ENCODE measurements around the gene NECTIN1.

The NECTIN1 gene

GRCh38 chr11:119755356-119756071 is 26.5 kb upstream of the NECTIN1 start:
- DNase-seq (ENCODE audit: low read depth): no peak

GRCh38 chr11:119754656-119755355 is 25.8 kb upstream of the NECTIN1 start:
- no peak for DNase-seq (ENCODE audit: low read depth)

GRCh38 chr11:119754199-119754598 is 25.2 kb upstream of the NECTIN1 start:
- no peak for DNase-seq (ENCODE audit: low read depth)

DNA sequence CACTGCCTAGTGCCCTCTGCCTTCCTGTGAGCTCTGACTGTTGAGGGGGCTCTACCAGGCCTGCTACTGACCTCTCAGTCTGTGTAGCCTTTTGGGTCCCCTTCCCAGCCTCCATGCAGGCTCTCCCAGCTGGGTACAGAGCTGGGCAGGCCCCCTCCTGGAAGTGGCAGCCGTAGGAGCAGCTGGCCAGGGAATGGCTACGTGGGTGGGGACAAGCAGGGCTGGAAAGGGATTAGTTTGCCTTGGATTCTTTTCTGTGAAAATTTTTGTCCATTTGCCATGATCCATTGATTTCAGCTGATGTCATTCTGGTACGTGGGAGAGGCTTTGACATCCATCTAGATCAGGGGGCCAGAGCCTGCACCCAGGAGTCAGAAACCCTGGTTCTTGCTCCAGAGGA is 23.9 kb upstream of the NECTIN1 start:
- DNase-seq (ENCODE audit: low read depth): no peak

DNA sequence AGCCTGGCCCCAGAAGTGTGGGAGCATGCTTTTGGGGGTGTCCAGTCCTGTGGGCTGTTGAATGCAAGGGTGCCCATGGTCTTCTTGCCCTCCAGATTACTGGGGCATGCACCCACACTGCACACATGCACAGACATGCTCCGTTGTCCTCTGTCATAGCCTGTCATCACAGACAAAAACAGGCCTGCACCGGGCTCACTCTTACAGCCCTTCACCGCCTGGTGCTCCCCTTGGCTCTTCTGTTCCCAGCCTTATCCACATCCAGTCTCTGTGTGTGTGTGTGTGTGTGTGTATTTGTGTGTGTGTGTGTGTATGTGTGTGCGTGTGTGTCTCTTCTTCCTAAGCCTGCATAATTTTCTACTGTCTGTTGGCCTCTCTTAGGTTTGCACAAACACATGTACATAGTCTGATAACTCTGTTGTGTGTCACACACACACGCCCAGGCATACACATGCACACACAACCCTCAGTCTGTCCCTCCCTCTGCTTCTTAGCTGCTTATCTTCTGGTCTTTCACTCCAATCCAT is 23.4 kb upstream of the NECTIN1 start:
- DNase-seq (ENCODE audit: low read depth): no peak

DNA sequence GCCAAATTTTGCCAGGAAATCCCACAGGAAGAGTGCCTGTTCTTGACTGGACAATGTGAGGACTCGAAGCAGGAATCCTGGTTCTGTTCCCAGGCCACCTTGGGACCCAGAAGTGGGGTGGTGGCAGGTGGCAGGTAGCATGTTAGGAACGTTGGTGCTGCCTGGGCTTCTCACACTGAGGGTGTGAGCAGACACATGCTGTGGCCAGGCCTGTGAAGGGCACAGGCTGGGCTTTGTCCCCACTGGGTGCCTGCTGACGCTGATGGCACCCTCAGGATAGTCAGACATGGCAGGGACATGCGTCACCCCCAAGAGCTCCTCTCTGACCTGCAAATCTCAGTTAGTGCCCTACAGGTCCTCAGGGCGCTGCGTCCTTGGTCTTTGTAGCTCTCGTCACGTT is 21.1 kb upstream of the NECTIN1 start:
- no peak for DNase-seq (ENCODE audit: low read depth)

GRCh38 chr11:119749006-119749565 is 20.1 kb upstream of the NECTIN1 start:
- DNase-seq (ENCODE audit: low read depth): no peak

- DNase-seq (ENCODE audit: low read depth): no peak
These were observed 19.1 kb upstream of the NECTIN1 start for GRCh38 chr11:119747868-119748660.

DNA sequence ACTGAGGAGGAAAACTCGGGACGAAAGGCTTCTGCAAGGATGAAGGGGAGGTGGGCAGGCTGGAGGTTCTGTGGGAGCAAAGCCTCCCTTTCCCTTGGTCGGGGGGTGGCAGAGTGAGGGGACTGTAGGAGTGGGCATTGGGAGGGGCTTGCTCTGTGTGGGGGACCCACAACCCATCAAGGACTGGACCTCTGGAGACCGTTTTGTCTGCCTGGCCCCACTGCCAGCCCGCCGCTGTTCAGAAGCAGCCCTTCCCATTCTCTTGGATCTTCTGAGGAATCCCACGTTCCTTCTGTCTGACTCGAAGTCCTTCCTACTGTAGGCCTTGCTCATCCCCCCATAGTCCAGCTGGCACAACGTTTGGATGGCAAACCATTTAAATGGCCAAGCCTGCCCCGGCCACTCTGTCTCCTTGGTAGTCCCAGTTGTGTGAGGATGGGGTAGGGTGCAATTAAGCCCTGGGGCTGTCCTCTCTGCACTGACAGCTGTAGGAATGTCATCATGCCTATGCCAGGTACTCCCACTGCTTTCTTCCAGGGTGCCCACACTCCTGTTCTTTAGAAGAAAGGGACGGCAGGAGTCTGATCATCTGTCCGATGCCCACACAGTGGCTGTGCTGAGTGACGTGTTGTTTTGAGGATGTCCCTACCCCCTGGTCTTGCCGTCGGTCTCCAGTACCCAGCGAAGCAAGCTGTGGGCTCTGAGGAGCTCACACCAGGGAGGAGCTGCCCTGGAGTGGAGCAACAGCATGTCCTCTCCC is 17.0 kb upstream of the NECTIN1 start:
- no peak for DNase-seq (ENCODE audit: low read depth)

GRCh38 chr11:119745112-119745511 is 16.1 kb upstream of the NECTIN1 start:
- no peak for DNase-seq (ENCODE audit: low read depth)

DNA sequence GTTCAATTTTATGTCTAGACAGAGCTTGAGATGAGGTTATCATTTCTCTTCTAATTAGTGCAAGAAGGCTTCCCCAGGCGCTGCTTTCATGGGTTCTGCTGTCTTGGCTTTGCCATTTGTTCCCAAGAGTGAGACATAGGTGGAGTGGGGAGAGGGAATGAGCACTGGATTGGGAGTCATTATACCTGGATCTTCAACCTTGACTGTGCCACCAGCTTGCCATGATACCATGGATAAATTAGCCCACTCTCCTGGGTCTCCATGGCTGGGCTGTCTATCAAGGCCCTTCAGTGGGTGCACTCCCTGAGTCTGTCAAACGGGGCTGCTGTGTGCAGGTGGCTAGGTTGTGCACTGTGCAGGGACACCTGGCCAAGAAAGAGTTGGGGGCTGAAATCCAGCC is 15.6 kb upstream of the NECTIN1 start:
- DNase-seq (ENCODE audit: low read depth): no peak

DNA sequence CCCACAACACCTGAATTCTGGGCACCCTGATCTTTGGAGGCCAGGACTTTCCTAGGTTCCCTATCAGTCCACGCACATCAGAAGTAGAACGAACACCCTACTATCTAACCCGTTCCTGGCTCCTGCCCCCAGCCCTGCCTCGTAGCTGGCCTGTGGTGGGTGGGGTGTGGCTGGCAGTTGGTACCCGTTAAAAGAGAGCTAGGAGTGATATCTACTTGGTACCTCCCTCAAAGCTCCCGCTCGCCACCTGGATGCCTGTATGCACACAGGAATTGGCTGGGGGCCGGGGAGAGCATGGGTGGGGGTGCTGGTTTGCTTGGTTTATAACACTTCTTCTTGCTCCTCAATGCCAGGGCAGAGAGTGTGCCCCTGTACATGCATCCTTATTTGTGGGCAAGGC is 14.0 kb upstream of the NECTIN1 start:
- DNase-seq (ENCODE audit: low read depth): no peak

GRCh38 chr11:119742263-119742861 is 13.4 kb upstream of the NECTIN1 start:
- DNase-seq (ENCODE audit: low read depth): no peak

GRCh38 chr11:119741369-119742262 is 12.6 kb upstream of the NECTIN1 start:
- no peak for DNase-seq (ENCODE audit: low read depth)

GRCh38 chr11:119739975-119740374 is 11.0 kb upstream of the NECTIN1 start:
- no peak for DNase-seq (ENCODE audit: low read depth)

DNA sequence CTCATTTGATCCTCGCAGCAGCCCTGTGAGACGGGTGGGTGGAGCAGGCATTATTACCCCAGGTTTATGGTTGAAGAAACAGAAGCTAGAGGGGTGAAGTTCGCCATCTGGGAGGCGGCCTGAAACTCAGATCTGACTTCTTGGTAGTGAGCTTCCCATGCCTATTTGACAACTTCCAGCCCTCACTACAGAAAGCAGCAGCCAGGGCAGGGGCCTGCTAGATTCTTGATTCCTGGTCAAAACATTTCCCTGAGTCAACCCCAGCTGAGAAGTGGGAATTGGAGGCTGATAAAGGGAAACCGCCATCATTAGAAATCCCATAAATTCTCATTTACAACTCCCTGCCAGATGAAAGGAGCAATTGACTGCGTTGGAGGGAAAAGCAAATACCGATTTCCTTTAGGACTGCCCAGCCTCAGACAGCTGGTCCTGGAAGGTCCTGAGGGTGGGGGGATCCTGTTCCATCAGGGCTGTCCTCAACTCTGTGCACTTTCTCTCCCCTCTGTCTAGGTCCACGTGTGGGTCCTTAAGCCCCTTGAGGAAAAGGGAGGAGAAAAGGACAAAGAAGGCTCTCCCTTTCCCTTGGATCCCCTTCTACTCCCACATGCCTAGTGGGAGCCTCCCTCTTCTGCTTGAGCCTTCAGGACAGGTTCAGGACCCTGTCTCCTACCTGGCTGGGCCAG is 10.2 kb upstream of the NECTIN1 start:
- DNase-seq (ENCODE audit: low read depth): no peak

GRCh38 chr11:119738059-119738439 is 9.0 kb upstream of the NECTIN1 start:
- no peak for DNase-seq (ENCODE audit: low read depth)

GRCh38 chr11:119737366-119738058 is 8.5 kb upstream of the NECTIN1 start:
- no peak for DNase-seq (ENCODE audit: low read depth)

DNA sequence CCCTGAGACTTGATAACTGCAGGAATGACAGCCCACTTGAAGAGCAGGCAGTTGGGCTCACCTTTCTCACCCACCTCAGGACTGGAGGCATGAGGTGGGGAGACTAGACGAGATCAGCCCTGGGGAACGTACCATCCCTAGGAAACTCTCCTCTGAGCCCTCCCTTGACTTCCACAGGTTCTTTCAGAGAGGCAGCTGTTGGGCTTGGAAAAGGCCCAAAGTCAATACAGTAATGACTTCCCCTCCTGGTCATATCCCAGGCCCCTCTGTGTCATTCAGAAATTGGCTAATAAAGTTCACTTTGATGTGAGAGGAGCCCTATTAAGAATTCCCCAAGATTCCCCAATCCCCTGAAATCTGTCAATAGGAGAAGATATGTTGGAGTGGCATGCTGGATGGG is 5.8 kb upstream of the NECTIN1 start:
- no peak for DNase-seq (ENCODE audit: low read depth)

Measured in stimulated activated CD8-positive, alpha-beta memory T cell treated with anti-CD3 and anti-CD28 coated beads, Interleukin-7, amount 100 ng/mL, for 24 hours (primary cell).